Upper lobe of left lung (tissue), 4 donors: ENCODE data around the gene KRTAP10-11.
"Not testable (repeated sequence)": the region's sequence is repeated elsewhere in the genome, so short reads cannot be mapped to it uniquely, and the experiment has no call there.

Source experiments
- CTCF ChIP-seq, 6 experiments: fragments of 450-650 bp in 4 of 6; fragments of 200-600 bp in 2 of 6; sonication (generic) in 2 of 6; IDR thresholded peaks; one replicate each; pipeline ENCODE4 v1.5.1; 2016 to 2019; ENCODE audit warnings: antibody characterized with exemption in 6 of 6
- POLR2A ChIP-seq, 4 donors: fragments of 450-650 bp; IDR thresholded peaks; one replicate each; pipeline ENCODE4 v1.5.1; 2016 to 2017; ENCODE audit warnings: antibody characterized with exemption in 4 of 4, mild to moderate bottlenecking in 2 of 4

- TF ChIP-seq POLR2A, CTCF (IDR thresholded peaks at IDR 0.05): not testable (repeated sequence)
Measured at GRCh38 chr21:44646366-44647221, at the start of gene KRTAP10-11.
